GM12874 (cell line): ENCODE results near the gene EPYC.

Experiments
- TF ChIP-seq, protein P1 (sequence below): IDR thresholded peaks from 2 replicates; pipeline ENCODE4 v1.5.1; 2011; ENCODE audit warnings: low read depth, mild to moderate bottlenecking, control low read depth, low read length, moderate library complexity; ENCODE audit not compliant: insufficient read depth

Gene EPYC

DNA sequence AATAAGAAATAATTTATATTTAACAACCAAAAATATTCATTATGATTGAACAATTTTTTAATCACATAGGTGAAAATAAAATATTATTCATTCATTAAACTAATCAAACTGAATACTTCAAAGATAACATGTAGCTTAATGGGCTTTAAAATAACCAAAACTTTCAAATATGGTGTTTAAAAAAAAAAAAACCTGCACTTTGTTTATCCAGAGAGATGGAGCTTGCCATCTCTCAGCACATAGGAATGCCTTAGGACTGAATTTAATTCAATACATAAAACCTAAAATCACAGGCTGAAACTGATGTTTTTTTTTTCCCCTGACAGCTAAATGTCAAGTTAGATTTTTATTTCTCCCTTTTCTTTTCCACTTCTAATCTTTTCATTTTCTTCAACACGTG lies 35.4 kb downstream of the EPYC start:
- TF ChIP-seq, protein P1, sequence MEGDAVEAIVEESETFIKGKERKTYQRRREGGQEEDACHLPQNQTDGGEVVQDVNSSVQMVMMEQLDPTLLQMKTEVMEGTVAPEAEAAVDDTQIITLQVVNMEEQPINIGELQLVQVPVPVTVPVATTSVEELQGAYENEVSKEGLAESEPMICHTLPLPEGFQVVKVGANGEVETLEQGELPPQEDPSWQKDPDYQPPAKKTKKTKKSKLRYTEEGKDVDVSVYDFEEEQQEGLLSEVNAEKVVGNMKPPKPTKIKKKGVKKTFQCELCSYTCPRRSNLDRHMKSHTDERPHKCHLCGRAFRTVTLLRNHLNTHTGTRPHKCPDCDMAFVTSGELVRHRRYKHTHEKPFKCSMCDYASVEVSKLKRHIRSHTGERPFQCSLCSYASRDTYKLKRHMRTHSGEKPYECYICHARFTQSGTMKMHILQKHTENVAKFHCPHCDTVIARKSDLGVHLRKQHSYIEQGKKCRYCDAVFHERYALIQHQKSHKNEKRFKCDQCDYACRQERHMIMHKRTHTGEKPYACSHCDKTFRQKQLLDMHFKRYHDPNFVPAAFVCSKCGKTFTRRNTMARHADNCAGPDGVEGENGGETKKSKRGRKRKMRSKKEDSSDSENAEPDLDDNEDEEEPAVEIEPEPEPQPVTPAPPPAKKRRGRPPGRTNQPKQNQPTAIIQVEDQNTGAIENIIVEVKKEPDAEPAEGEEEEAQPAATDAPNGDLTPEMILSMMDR, result no peak

DNA sequence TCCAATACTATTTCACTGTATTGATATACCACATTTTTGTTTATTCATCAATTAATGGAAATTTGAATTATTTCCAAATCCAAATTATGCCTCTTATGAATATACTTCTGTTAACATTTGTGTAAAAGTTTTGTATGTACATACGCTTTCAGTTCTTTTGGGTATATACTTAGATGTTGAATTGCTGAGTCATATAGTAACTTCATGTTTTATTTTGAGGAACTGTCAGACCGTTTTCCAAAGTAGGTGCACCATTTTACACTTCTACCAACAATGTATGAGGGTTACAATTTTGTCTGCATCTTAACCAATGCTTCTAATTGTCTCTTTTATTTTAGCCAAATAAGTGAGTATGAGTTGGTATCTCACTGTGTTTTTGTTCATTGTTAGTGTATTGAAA lies 39.6 kb downstream of the EPYC start:
- TF ChIP-seq, protein P1, result no peak

DNA sequence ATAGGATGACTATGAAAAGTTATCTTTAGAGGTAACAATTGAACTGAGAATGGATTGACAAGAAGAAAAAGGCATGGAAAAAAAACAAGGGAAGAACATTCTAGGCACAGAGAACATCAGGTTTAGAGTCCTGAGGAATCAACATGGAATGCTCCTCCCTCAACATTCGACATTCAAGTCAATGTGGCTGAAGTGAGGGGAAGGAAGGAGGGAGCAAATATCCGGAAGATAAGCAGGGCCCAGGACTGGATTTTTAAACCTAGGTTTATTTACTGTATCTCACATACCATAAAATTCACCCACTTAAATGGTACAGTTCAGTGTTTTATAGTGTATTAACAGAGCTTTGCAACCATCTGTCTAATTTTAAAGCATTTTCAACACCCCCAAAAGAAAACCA lies 40.2 kb downstream of the EPYC start:
- TF ChIP-seq, protein P1, result no peak

DNA sequence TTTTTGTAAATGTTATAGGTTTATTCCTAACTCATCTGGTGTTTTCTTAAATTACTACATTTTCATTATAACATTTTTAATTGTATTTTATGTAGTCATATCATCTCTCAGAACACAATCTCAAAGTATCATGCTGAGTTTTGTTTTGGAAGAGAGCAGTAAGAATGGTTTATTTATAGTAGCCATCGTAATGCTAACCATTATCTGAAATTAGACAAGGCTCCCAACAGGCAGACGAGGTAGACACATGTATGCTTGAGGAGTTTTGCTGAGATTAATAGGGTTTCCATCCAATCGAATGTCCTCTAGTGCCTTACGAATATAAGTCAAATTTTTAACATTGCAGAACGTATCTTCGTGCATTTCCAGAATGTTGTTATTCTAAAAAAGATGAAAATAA lies 40.8 kb downstream of the EPYC start:
- TF ChIP-seq, protein P1, result no peak

- TF ChIP-seq, protein P1, result no peak
Measured at GRCh38 chr12:90961154-90961553, 43.6 kb downstream of the EPYC start.

GRCh38 chr12:90959538-90960139 lies 45.1 kb downstream of the EPYC start:
- TF ChIP-seq, protein P1, result peak; percentile 56; the same call in 1 of the 2 replicates

DNA sequence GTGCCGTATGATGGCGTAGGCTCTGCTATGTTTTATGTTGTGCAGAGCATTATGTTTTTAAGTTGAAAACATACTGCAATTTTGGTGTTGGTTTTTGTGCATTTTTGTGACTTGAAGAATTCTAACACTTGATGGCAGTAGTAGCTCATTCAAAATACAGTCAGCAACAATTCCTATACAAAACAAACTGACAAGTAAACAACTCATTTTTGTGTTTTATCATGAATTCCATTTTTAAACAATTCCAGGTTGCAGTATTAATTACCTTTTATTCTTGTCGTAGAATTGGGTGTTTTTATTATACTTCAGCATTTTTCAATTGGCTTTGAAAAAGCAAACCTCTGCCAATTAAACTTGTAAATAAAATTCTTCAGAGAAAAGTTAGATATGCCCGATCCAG lies 45.7 kb downstream of the EPYC start:
- TF ChIP-seq, protein P1, result no peak
